Ovary (tissue), 9 donors: ENCODE data around the gene NCR3LG1. TPM values are rescaled to one million over a fixed set of nuclear protein-coding genes. Genes with fewer than 3 reads are reported as not detected.

Experiments
- DNase-seq, 5 donors: peaks; one replicate each; pipeline ENCODE4 v3.0.0-alpha.2; 2019 to 2020
- H3K27ac ChIP-seq, 2 donors: fragments of 200-600 bp; one replicate each; pipeline versions ENCODE4 v1.5.1 to v1.8.0; 2019 to 2022
- H3K27me3 ChIP-seq: fragments of 200-600 bp; one replicate; pipeline ENCODE4 v1.8.0; 2022
- H3K36me3 ChIP-seq: fragments of 200-600 bp; sonication (generic); one replicate; pipeline ENCODE4 v1.5.1; 2019
- H3K4me1 ChIP-seq: one replicate; pipeline ENCODE4 v1.8.1; 2013; ENCODE audit warnings: mild to moderate bottlenecking, moderate library complexity; ENCODE audit not compliant: insufficient read depth
- H3K4me3 ChIP-seq: fragments of 200-600 bp; sonication (generic); one replicate; pipeline ENCODE4 v1.5.1; 2017
- H3K9me3 ChIP-seq, 2 donors: fragments of 200-600 bp in 1 of 2; sonication (generic) in 1 of 2; one replicate each; pipeline versions ENCODE4 v1.5.1 to v1.8.1; 2013 to 2019; ENCODE audit warnings: mild to moderate bottlenecking in 1 of 2, moderate library complexity in 1 of 2
- CTCF ChIP-seq, 3 donors: fragments of 450-650 bp in 2 of 3; fragments of 200-600 bp in 1 of 3; IDR thresholded peaks; one replicate each; pipeline versions ENCODE4 v1.5.1 to v1.8.0; 2016 to 2022; ENCODE audit warnings: antibody characterized with exemption in 3 of 3, mild to moderate bottlenecking in 1 of 3
- EP300 ChIP-seq: sonication (generic); formaldehyde crosslinking; IDR thresholded peaks from one replicate; pipeline ENCODE4 v1.6.1; 2017; ENCODE audit warnings: antibody characterized with exemption
- POLR2A ChIP-seq: fragments of 450-650 bp; IDR thresholded peaks from one replicate; pipeline ENCODE4 v1.6.1; 2017; ENCODE audit warnings: antibody characterized with exemption, mild to moderate bottlenecking, moderate library complexity
- whole genome bisulfite sequencing, 3 donors: extraction: QIAGEN DNeasy Blood & Tissue Kit in 1 of 3; methylation state at CpG; one replicate each; pipeline versions ENCODE4 v1.1.5 to v1.1.7; 2013 to 2017; 5-methylcytosine and 5-hydroxymethylcytosine counted together
- intact Hi-C, 4 donors: fragments of 100-400 bp; cut with DNase I; formaldehyde crosslinking; loops; one replicate each; pipeline versions ENCODE4 v1.11.0 to v1.15.1; 2022 to 2023
- polyA plus RNA-seq, 2 donors: library from polyadenylated mRNA; stranded (reverse); fragments of 200-250 nt in 1 of 2; fragments of 350-450 nt in 1 of 2; fragmentation: Illumina TruSeq in 1 of 2; extraction: RNeasy Lipid Tissue Mini Kit (QIAGEN cat#74804) in 1 of 2; gene quantifications; one replicate each; pipeline ENCODE4 v1.2.3, GENCODE V29; 2013 to 2014
- total RNA-seq, 7 donors: library from RNA; depleted of rRNA in 2 of 7; stranded (reverse); fragments of >200 nt in 2 of 7; fragmentation: NEBNext Ultra II Directional in 3 of 7; extraction: Animal tissue kit (Norgen Biotek cat#: 25700) in 3 of 7; gene quantifications; one replicate each; pipeline versions ENCODE4 v1.1.0 to v1.2.4, GENCODE V29; 2016 to 2023
- donor health status: DM: no; HTN: no; CAD: no; lungs with moderate emphysema.
- donor health status: DM: no; HTN: no; CAD: no.
- donor health status: Bipolar disorder and iron deficiency.
- donor health status: DM: yes; HTN: yes; CAD: no.
- donor health status: DM: no; HTN: no; CAD: no.
- donor health status: DM: yes; HTN: yes; CAD: no.

Gene NCR3LG1
- total and polyA plus RNA-seq, 9 donors, result 0.75 to 7.7 (median 3.5) TPM

DNA sequence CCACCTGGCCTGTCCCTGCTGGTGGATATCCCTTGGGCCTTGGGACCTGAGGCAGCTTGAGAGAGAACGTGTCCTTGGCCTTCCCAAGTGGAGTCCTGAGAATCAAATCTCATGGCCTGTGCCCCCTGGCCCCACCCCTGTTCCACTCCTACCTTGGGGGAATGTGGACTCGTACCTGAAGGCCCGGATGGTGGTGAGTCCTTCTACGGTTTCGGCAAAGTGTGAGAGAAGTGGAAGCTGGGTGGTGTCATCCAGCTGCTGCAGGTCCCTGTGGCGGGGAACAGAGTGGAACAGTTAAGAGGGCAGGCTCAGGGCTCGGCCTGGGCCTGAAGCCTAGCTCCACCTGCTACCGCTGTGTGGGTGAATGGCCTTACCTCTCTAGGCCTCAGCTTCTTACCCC lies 50.9 kb downstream of the NCR3LG1 start:
- Histone ChIP-seq H3K9me3 (no peaks in the 10 kb centered on the region), H3K36me3 (no peaks in the 10 kb centered on the region), H3K27me3 (no peaks in the 10 kb centered on the region), H3K4me3 (no peak overlapping the region), H3K27ac (no peak overlapping the region), H3K4me1 (no peaks in the 10 kb centered on the region)
- WGBS, 3 donors, result 86 to 94% (median 88%) methylated on average over 8 of the region's 8 CpGs
- intact Hi-C loops, result no loop called here
- DNase-seq, result no peak
- no peak for TF ChIP-seq CTCF (IDR thresholded peaks at IDR 0.05)
- no peak for TF ChIP-seq POLR2A
- TF ChIP-seq EP300, result no peak

DNA sequence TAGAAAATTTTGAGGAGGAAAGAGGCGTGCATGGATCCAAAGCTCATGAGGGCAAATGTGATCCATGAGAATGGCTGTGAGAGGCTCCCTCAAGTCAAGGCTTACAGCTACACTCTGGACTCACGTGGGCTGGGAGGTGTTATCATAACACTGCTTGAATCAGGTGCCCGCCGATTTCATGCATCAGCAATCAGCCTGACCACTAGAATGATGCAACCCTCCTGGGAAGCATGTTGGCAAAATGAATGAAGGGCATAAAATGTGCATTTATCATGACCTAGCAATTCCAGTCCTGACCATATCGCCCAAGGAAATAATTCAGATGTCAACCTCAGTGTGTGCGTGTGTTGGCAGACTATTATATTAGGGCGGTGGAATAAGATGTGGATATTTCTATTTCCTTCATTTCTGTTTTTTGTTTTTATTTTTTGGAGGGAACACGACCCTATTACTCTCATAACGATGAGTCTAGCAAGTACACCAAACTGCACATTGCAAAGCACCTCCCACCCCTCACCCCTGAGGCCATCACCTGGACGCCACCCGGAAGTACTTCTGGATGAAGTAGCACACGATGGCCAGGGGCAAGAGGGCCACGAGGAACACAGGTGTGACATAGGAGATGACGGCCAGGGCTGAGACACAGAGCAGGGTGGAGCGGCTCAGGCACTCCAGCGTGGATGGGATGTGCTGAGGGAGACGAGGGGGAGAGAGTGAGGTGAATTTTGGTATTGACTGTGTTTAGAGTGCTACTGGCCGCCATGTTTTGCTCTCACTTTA lies 52.6 kb downstream of the NCR3LG1 start:
- Histone ChIP-seq H3K4me3 (no peak overlapping the region), H3K36me3 (no peaks in the 10 kb centered on the region), H3K27ac (no peak overlapping the region), H3K27me3 (no peaks in the 10 kb centered on the region), H3K9me3 (no peaks in the 10 kb centered on the region), H3K4me1 (no peaks in the 10 kb centered on the region)
- WGBS, 3 donors, result 79 to 80% (median 80%) methylated on average over 18 of the region's 18 CpGs
- intact Hi-C loops, result no loop called here
- TF ChIP-seq EP300 (no peak), POLR2A (no peak), CTCF (IDR thresholded peaks at IDR 0.05) (no peak)
- no peak for DNase-seq

- peak in 1 of 5 donors; percentile 56 for DNase-seq
- intact Hi-C loops, result no loop called here
- H3K27me3 ChIP-seq, result no peaks in the 10 kb centered on the region
- no peak overlapping the region for H3K27ac ChIP-seq
- H3K9me3 ChIP-seq, result no peaks in the 10 kb centered on the region
- no peaks in the 10 kb centered on the region for H3K4me1 ChIP-seq
- no peak overlapping the region for H3K4me3 ChIP-seq
- 36 to 44% (median 40%) methylated on average over 15 of the region's 15 CpGs for WGBS, 3 donors
- TF ChIP-seq POLR2A (no peak), EP300 (no peak), CTCF (IDR thresholded peaks at IDR 0.05) (no peak)
- H3K36me3 ChIP-seq, result no peaks in the 10 kb centered on the region
These were observed 53.8 kb downstream of the NCR3LG1 start for GRCh38 chr11:17405232-17406005.

DNA sequence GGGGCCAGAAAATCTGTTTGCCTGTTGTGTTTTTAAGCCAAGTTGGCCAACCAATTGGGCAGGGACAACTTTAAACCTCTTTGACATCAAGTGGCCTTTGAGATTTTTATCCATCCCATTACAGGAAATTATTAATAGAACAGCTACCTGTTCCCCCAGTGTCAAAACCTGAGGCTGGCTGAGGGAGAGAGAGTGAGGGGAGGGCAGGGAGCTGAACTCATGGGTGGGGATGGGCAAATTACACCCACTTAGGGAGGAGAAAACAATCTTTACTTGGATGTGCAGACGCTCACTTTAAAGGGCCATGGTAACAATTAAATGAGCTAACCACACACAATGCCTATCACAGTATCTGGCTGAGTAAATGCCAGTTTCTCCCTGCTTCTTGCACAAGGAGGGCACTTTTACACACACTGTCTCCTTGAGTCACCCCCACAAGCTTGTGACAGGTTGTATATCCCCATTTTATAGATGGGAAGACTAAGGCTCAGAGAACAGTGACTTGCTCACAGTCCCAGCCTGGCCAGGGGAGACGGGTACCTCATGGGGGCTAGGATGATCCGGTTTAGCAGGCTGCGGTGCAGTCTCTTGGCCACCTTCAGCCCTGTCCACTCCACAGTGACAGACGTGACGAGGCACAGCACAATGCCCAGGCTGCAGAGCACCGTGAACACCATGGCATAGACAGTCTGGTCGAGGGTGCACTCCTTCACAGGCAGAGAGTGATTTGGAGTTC lies 54.6 kb downstream of the NCR3LG1 start:
- no peak for DNase-seq
- WGBS, 3 donors, result 79 to 89% (median 83%) methylated on average over 8 of the region's 8 CpGs
- Histone ChIP-seq H3K9me3 (no peaks in the 10 kb centered on the region), H3K27ac (no peak overlapping the region), H3K36me3 (no peaks in the 10 kb centered on the region), H3K4me3 (no peak overlapping the region), H3K4me1 (no peaks in the 10 kb centered on the region), H3K27me3 (no peaks in the 10 kb centered on the region)
- TF ChIP-seq CTCF (IDR thresholded peaks at IDR 0.05) (no peak), POLR2A (no peak), EP300 (no peak)
- intact Hi-C loops, result no loop called here
